ENCODE data around the gene BBIP1. TPM values are rescaled to one million over a fixed set of nuclear protein-coding genes. Genes with fewer than 3 reads are reported as not detected.
"Not testable (repeated sequence)": the region's sequence is repeated elsewhere in the genome, so short reads cannot be mapped to it uniquely, and the experiment has no call there.

BBIP1 gene
- total RNA-seq, 2 experiments from 2014 or later = 17.1 to 21.9 TPM

DNA sequence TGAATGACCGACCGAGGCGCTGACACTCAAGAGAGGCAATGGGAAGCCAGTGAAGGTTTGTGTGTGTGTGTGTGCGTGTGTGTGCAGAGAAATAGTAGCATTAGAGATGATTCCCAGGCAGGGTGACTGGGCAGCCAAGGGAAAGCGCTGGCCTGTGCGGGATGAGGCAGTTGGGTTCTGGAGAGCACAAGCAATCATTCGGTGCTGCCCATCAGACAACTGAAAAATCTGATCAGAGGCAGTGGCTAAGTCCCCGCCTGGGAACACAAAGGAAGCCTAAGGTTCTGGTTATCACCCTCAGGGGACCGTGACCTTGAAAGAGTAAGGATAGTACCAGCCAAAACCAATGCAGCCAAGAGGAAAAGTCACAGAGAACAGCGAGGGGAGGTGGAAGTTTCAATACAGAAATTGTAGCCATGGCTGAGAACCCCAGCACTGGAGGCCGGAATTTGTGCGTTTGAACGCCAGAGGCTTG is 48.1 kb downstream of the BBIP1 start:
- Histone ChIP-seq H3K36me3 (ENCODE audit: insufficient read depth, low read length) (peaks cover under 1% of the 10 kb centered on the region), H3K27ac (ENCODE audit: low read depth in 1 of 2, low read length in 2 of 2) (peak overlapping the region; percentile 93 to 99), H3K9me3 (ENCODE audit: control insufficient read depth in 1 of 2, insufficient read depth in 1 of 2, low read length in 2 of 2) (no peaks in the 10 kb centered on the region), H3K27me3 (ENCODE audit: control insufficient read depth in 1 of 2, insufficient read depth in 2 of 2, low read length in 2 of 2) (no peaks in the 10 kb centered on the region), H3K4me1 (ENCODE audit: insufficient read depth, low read length) (peaks cover 56% of the 10 kb centered on the region), H3K4me3 (ENCODE audit: low read length) (peak overlapping the region; percentile 86)
- TF ChIP-seq, protein P1, sequence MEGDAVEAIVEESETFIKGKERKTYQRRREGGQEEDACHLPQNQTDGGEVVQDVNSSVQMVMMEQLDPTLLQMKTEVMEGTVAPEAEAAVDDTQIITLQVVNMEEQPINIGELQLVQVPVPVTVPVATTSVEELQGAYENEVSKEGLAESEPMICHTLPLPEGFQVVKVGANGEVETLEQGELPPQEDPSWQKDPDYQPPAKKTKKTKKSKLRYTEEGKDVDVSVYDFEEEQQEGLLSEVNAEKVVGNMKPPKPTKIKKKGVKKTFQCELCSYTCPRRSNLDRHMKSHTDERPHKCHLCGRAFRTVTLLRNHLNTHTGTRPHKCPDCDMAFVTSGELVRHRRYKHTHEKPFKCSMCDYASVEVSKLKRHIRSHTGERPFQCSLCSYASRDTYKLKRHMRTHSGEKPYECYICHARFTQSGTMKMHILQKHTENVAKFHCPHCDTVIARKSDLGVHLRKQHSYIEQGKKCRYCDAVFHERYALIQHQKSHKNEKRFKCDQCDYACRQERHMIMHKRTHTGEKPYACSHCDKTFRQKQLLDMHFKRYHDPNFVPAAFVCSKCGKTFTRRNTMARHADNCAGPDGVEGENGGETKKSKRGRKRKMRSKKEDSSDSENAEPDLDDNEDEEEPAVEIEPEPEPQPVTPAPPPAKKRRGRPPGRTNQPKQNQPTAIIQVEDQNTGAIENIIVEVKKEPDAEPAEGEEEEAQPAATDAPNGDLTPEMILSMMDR (IDR thresholded peaks at IDR 0.05) = no peak
- ChIA-PET POLR2A (interaction anchor here (0.7 to 3.4 kb wide), 15 partner anchors 11 to 660 kb away, joined by 3 to 102 read pairs (median 4); partner anchors contain the start of genes BBIP1 and SHOC2), CTCF (interaction anchor here (1.3 kb wide), 2 partner anchors 9 to 68 kb away, joined by 4 read pairs; no protein-coding TSS in a partner anchor)
- Mint-ChIP-seq H3K9me3 (no peaks in the 10 kb centered on the region), H3K27ac (peak overlapping the region; percentile 96), H3K36me3 (ENCODE audit: low read depth) (peaks cover 39% of the 10 kb centered on the region), H3K4me3 (peak overlapping the region; percentile 99), H3K27me3 (no peaks in the 10 kb centered on the region), H3K4me1 (ENCODE audit: low read depth) (peaks cover 85% of the 10 kb centered on the region)
- ATAC-seq (ENCODE audit: poor library complexity) = no peak
- intact Hi-C loops (cut with DNase I, micrococcal nuclease) = loop anchor here (5.0 kb wide), 5 partner anchors 34 to 124 kb away; partner anchors contain the start of genes BBIP1 (in 1 of the 2) and SHOC2 (in 1 of the 2)
- peak in 1 of 14 experiments; percentile 28 for DNase-seq

DNA sequence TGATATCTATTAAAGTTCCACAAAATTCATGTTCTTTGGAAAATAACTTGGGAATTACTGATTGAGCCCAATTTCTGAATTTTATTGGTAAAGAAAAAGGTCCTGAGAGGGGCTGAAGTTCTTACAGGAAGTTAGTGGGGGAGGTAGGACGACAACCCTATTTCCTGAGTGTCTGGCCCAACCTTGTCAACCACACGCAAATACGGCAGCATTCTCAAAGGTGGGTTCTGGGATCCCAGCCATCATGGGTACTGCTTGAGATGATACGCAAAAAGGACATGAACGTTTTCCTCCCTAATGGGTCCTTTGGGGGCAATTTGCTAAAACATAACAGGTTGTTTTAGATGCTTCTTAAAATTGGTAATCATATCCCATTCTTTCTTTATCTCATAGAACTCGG is 50.0 kb downstream of the BBIP1 start:
- ATAC-seq (ENCODE audit: poor library complexity) (peak; percentile 32), DNase-seq (peak in 12 of 14 experiments; percentile 38 to 90 (median 52))
- H3K9me3 ChIP-seq (ENCODE audit: control insufficient read depth in 1 of 2, insufficient read depth in 1 of 2, low read length in 2 of 2) = no peaks in the 10 kb centered on the region
- peak overlapping the region; percentile 24 for H3K4me3 ChIP-seq (ENCODE audit: low read length)
- CTCF ChIA-PET = no interaction called here
- no peaks in the 10 kb centered on the region for H3K36me3 ChIP-seq (ENCODE audit: insufficient read depth, low read length)
- POLR2A ChIA-PET = interaction anchor here (1.4 to 2.9 kb wide), 3 partner anchors 8 to 19 kb away, joined by 5 to 16 read pairs (median 7); no protein-coding TSS in a partner anchor
- H3K4me1 Mint-ChIP-seq (ENCODE audit: low read depth) = peaks cover 90% of the 10 kb centered on the region
- intact Hi-C loops (cut with DNase I, micrococcal nuclease) = no loop called here
- peak overlapping the region; percentile 96 for H3K27ac Mint-ChIP-seq
- H3K4me3 Mint-ChIP-seq = peak overlapping the region; percentile 99
- TF ChIP-seq, protein P1 (IDR thresholded peaks at IDR 0.05) = no peak
- H3K4me1 ChIP-seq (ENCODE audit: insufficient read depth, low read length) = peaks cover 72% of the 10 kb centered on the region
- H3K27me3 Mint-ChIP-seq = no peaks in the 10 kb centered on the region
- no peaks in the 10 kb centered on the region for H3K27me3 ChIP-seq (ENCODE audit: control insufficient read depth in 1 of 2, insufficient read depth in 2 of 2, low read length in 2 of 2)
- H3K9me3 Mint-ChIP-seq = no peaks in the 10 kb centered on the region
- peaks cover 32% of the 10 kb centered on the region for H3K36me3 Mint-ChIP-seq (ENCODE audit: low read depth)
- H3K27ac ChIP-seq (ENCODE audit: low read depth in 1 of 2, low read length in 2 of 2) = peak overlapping the region; percentile 71 to 99

DNA sequence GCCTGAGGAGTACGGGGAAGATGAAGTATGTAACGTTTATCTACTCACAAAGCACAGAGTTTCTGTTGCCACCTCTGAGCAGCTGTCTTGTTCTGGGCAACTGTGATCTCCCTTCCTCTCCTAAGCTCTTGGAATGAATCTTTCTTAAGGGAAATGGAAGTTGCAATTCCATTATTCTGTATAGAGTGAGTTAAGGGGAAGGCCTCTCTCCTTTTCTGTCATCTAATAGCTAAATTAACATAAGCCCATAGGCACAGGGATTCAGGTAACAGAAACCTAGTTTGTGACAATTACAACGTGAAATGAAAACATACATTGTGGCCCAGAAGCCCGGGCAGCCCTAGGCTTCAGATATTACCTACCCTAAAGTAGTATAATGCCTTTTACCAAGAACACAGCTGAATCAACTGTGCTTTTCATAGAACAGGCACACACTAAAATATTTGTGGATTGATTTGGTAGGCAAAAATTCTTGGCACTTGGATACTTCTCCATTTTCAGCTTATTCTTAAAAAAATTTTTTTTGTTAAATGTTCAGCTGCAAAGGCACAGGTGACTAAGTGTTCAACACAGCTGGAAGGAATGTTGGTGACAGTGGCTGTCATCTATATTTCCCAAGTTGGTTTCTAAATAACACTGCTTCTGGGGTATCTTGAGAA is 51.0 kb downstream of the BBIP1 start:
- H3K36me3 ChIP-seq (ENCODE audit: insufficient read depth, low read length) = no peaks in the 10 kb centered on the region
- Mint-ChIP-seq H3K4me1 (ENCODE audit: low read depth) (peaks cover 94% of the 10 kb centered on the region), H3K27ac (peak overlapping the region; percentile 96), H3K36me3 (ENCODE audit: low read depth) (peaks cover 23% of the 10 kb centered on the region), H3K4me3 (peak overlapping the region; percentile 99), H3K9me3 (no peaks in the 10 kb centered on the region), H3K27me3 (no peaks in the 10 kb centered on the region)
- ATAC-seq (ENCODE audit: poor library complexity) (no peak), DNase-seq (no peak)
- peaks cover 83% of the 10 kb centered on the region for H3K4me1 ChIP-seq (ENCODE audit: insufficient read depth, low read length)
- ChIA-PET POLR2A (interaction anchor here (0.6 to 2.9 kb wide), 10 partner anchors 9 to 642 kb away, joined by 3 to 16 read pairs (median 4); no protein-coding TSS in a partner anchor), CTCF (interaction anchor here (0.8 to 1.6 kb wide), 4 partner anchors 10 to 122 kb away, joined by 3 to 4 read pairs (median 4); no protein-coding TSS in a partner anchor)
- H3K27ac ChIP-seq (ENCODE audit: low read depth in 1 of 2, low read length in 2 of 2) = peak overlapping the region; percentile 71 to 99
- intact Hi-C loops (cut with DNase I, micrococcal nuclease) = no loop called here
- H3K27me3 ChIP-seq (ENCODE audit: control insufficient read depth in 1 of 2, insufficient read depth in 2 of 2, low read length in 2 of 2) = no peaks in the 10 kb centered on the region
- TF ChIP-seq, protein P1 (IDR thresholded peaks at IDR 0.05) = no peak
- H3K4me3 ChIP-seq (ENCODE audit: low read length) = no peak overlapping the region
- no peaks in the 10 kb centered on the region for H3K9me3 ChIP-seq (ENCODE audit: control insufficient read depth in 1 of 2, insufficient read depth in 1 of 2, low read length in 2 of 2)

DNA sequence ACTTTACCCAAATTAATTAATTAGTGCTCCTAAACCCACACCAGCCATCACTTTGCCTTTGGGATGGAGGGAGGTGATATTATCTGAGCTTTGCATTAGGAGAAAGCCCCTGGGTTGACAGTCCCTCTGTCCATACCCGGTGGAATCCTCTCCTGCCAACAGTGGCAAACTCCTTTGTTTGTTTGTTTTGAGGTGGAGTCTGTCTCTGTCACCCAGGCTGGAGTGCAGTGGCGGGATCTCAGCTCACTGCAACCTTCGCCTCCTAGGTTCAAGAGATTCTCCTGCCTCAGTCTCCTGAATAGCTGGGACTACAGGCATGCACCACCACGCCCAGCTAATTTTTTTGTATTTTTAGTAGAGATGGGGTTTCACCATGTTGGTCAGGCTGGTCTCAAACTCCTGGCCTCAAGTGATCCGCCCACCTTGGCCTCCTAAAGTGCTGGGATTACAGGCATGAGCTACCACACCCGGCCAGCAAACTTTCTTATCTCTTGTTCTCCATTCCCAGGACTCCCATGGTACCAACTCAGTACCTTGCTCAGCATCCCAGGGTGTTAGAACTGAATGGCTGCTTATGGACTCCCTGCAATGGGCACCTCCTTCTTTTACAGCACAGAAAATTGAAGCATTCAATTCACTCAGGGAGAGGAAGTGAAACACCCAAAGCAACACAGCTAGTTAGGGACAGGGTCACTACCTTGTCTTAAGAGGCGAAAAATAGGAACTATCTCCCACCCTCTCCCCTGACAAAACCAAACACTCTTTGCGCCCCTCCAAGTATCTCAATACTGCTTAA is 51.8 kb downstream of the BBIP1 start:
- H3K4me3 ChIP-seq (ENCODE audit: low read length); ATAC-seq (ENCODE audit: poor library complexity); H3K9me3 Mint-ChIP-seq; H3K9me3 ChIP-seq (ENCODE audit: control insufficient read depth in 1 of 2, insufficient read depth in 1 of 2, low read length in 2 of 2); intact Hi-C loops (cut with DNase I, micrococcal nuclease); H3K27me3 Mint-ChIP-seq; H3K36me3 ChIP-seq (ENCODE audit: insufficient read depth, low read length); H3K27me3 ChIP-seq (ENCODE audit: control insufficient read depth in 1 of 2, insufficient read depth in 2 of 2, low read length in 2 of 2): not testable (repeated sequence)
- Mint-ChIP-seq H3K4me1 (ENCODE audit: low read depth) (peaks cover 97% of the 10 kb centered on the region), H3K4me3 (peak overlapping the region; percentile 30), H3K27ac (peak overlapping the region; percentile 96), H3K36me3 (ENCODE audit: low read depth) (peaks cover 18% of the 10 kb centered on the region)
- ChIA-PET CTCF (interaction anchor here (1.2 to 1.6 kb wide), 2 partner anchors 14 to 121 kb away, joined by 3 to 4 read pairs; no protein-coding TSS in a partner anchor), POLR2A (interaction anchor here (0.6 to 2.9 kb wide), 11 partner anchors 8 to 86 kb away, joined by 3 to 16 read pairs (median 5); no protein-coding TSS in a partner anchor)
- Histone ChIP-seq H3K27ac (ENCODE audit: low read depth in 1 of 2, low read length in 2 of 2) (peak overlapping the region; percentile 71 to 99), H3K4me1 (ENCODE audit: insufficient read depth, low read length) (peaks cover 90% of the 10 kb centered on the region)
- DNase-seq = peak in 1 of 14 experiments; percentile 49
